WI38 (cell line): ENCODE measurements around the gene DIAPH2.

Experiments used
- H3K4me3 ChIP-seq: 2 replicates; pipeline ENCODE4 v1.5.1; 2011; ENCODE audit warnings: low read depth, mild to moderate bottlenecking, control low read depth, low read length
- CTCF ChIP-seq: IDR thresholded peaks from 2 replicates; pipeline ENCODE4 v1.5.1; 2012; ENCODE audit warnings: low read depth, mild to moderate bottlenecking, control low read depth, low read length

Gene DIAPH2

GRCh38 chrX:97638621-97639020 is 954.0 kb downstream of the DIAPH2 start:
- H3K4me3 ChIP-seq, result no peak overlapping the region
- TF ChIP-seq CTCF, result no peak

GRCh38 chrX:97639526-97639925 is 954.9 kb downstream of the DIAPH2 start:
- no peak for TF ChIP-seq CTCF

More at GRCh38 chrX:97639526-97639925, 954.9 kb downstream of the DIAPH2 start:
- H3K4me3 ChIP-seq, result no peak overlapping the region
